ENCODE measurements around the gene SYT1. TPM values are rescaled to one million over a fixed set of nuclear protein-coding genes. Genes with fewer than 3 reads are reported as not detected.

The SYT1 gene
- total and polyA plus RNA-seq, 2 of the 4 experiments (the other 2 are of a cell fraction) = 2.8 to 3.0 TPM

- Histone ChIP-seq H3K9ac (ENCODE audit: low read depth, low read length) (no peak overlapping the region), H3K27me3 (ENCODE audit: control insufficient read depth, insufficient read depth, low read length) (no peaks in the 10 kb centered on the region), H4K91ac (ENCODE audit: insufficient read depth, low read depth, low read length) (peak overlapping the region; percentile 79), H4K20me1 (ENCODE audit: insufficient read depth, low read length) (no peaks in the 10 kb centered on the region), H4K8ac (ENCODE audit: low read depth in 2 of 2, low read length in 2 of 2) (peak overlapping the region; percentile 13 to 84; a peak in 2 of 4 replicates), H3K18ac (ENCODE audit: low read depth, low read length) (peak overlapping the region; percentile 58; the same call in 1 of the 2 replicates), H2BK5ac (ENCODE audit: low read depth, low read length, poor library complexity, severe bottlenecking) (peak overlapping the region; percentile 49), H3K79me1 (ENCODE audit: low read depth in 1 of 2, low read length in 2 of 2) (peaks cover 0 to 3% of the 10 kb centered on the region in 2 experiments; a peak in 1 of 4 replicates), H4K5ac (ENCODE audit: low read depth, low read length) (peak overlapping the region; percentile 89), H2AFZ (replicated peaks; ENCODE audit: low read length, poor library complexity) (no peak overlapping the region), H3K4me1 (ENCODE audit: control insufficient read depth, insufficient read depth, low read length) (peaks cover 17% of the 10 kb centered on the region), H3K27ac (ENCODE audit: insufficient read depth, low read length) (no peak overlapping the region; the same call in 1 of the 2 replicates), H3K4ac (ENCODE audit: low read depth, low read length) (peak overlapping the region; percentile 85), H3K4me3 (ENCODE audit: insufficient read depth, low read depth, low read length) (no peak overlapping the region), H3K23ac (ENCODE audit: low read depth, low read length) (no peak overlapping the region), H2BK15ac (ENCODE audit: low read depth, low read length) (peak overlapping the region; percentile 90), H2BK20ac (ENCODE audit: low read depth, low read length) (peak overlapping the region; percentile 93), H2AK5ac (ENCODE audit: low read depth, low read length) (peak overlapping the region; percentile 82; the same call in 1 of the 2 replicates), H2BK120ac (ENCODE audit: low read depth, low read length) (peak overlapping the region; percentile 97), H3K4me2 (ENCODE audit: low read depth, low read length) (no peak overlapping the region), H3K56ac (ENCODE audit: extremely low read depth, insufficient read depth, low read length) (no peak overlapping the region), H3K14ac (replicated peaks; ENCODE audit: low read depth, low read length) (peak overlapping the region; percentile 69; the same call in 1 of the 2 replicates), H3K9me3 (ENCODE audit: control insufficient read depth, insufficient read depth, low read length) (no peaks in the 10 kb centered on the region), H3K9me1 (ENCODE audit: insufficient read depth, low read length) (0 out of 2 replicates have a peak, but pooled peaks cover 4% of the 10 kb centered on the region), H3K36me3 (ENCODE audit: control insufficient read depth, insufficient read depth, low read length) (no peaks in the 10 kb centered on the region), H2AK9ac (replicated peaks; ENCODE audit: low read depth, low read length, poor library complexity) (no peak overlapping the region)
- intact Hi-C loops (cut with micrococcal nuclease) = loop anchor here (5.0 kb wide), 2 partner anchors 370 to 1720 kb away; no protein-coding TSS in a partner anchor
- DNase-seq (peak; percentile 32), ATAC-seq (ENCODE audit: low read depth) (no peak)
- WGBS, 2 experiments (ENCODE audit: extremely low coverage in 2 of 2, insufficient read length in 1 of 2) = no CpG with 5 or more reads among the region's 1 CpG
- BruUV-seq (replicated peaks) = no TSS peak
- ChIA-PET POLR2A (ENCODE audit: unreplicated experiment) (no interaction called here), CTCF (interaction anchor here (0.6 to 1.1 kb wide), 2 partner anchors 331 to 1078 kb away, joined by 3 to 9 read pairs; no protein-coding TSS in a partner anchor)
- in situ Hi-C loops (cut with MboI; ENCODE audit: low sequenced_read_pairs) = loop anchor here (5.0 to 25.0 kb wide), 7 partner anchors 140 to 1530 kb away; partner anchors contain the start of genes LIN7A and PPP1R12A
- no peak for TF ChIP-seq CEBPB (IDR thresholded peaks at IDR 0.05; ENCODE audit: low read depth, low read length)
- no peak for TF ChIP-seq MXI1 (IDR thresholded peaks at IDR 0.05; ENCODE audit: borderline replicate concordance, low read depth, low read length)
- TF ChIP-seq CHD1 (IDR thresholded peaks at IDR 0.05; ENCODE audit: low read depth, low read length) = no peak
- TF ChIP-seq MAFK (IDR thresholded peaks at IDR 0.05; ENCODE audit: low read depth, low read length) = no peak
- TF ChIP-seq, protein P1, sequence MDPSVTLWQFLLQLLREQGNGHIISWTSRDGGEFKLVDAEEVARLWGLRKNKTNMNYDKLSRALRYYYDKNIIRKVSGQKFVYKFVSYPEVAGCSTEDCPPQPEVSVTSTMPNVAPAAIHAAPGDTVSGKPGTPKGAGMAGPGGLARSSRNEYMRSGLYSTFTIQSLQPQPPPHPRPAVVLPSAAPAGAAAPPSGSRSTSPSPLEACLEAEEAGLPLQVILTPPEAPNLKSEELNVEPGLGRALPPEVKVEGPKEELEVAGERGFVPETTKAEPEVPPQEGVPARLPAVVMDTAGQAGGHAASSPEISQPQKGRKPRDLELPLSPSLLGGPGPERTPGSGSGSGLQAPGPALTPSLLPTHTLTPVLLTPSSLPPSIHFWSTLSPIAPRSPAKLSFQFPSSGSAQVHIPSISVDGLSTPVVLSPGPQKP (IDR thresholded peaks at IDR 0.05; ENCODE audit: borderline replicate concordance, low read depth, low read length) = no peak
- TF ChIP-seq RCOR1 (IDR thresholded peaks at IDR 0.05; ENCODE audit: insufficient replicate concordance, low read length) = no peak
- no peak for TF ChIP-seq USF2 (IDR thresholded peaks at IDR 0.05; ENCODE audit: low read depth, low read length)
- TF ChIP-seq POLR2A (IDR thresholded peaks at IDR 0.05; ENCODE audit: low read depth, low read length) = no peak
- no peak for TF ChIP-seq FOS (IDR thresholded peaks at IDR 0.05; ENCODE audit: low read depth, low read length)
- TF ChIP-seq MAZ (IDR thresholded peaks at IDR 0.05; ENCODE audit: borderline replicate concordance, low read depth, low read length) = no peak
- no peak for TF ChIP-seq NFE2L2 (IDR thresholded peaks at IDR 0.05; ENCODE audit: low read depth, low read length)
- TF ChIP-seq CTCF (conservative IDR thresholded peaks at IDR 0.05; ENCODE audit: low read depth, low read length) = no peak
- no peak for TF ChIP-seq BHLHE40 (IDR thresholded peaks at IDR 0.05; ENCODE audit: low read depth, low read length)
- no peak for TF ChIP-seq SMC3 (IDR thresholded peaks at IDR 0.05; ENCODE audit: low read depth, low read length)
- TF ChIP-seq RAD21 (IDR thresholded peaks at IDR 0.05; ENCODE audit: low read length) = no peak
- dilution Hi-C loops (cut with HindIII; ENCODE audit: low sequenced_read_pairs, unreplicated experiment) = no loop called here
Measured at GRCh38 chr12:79406993-79407392, 542.4 kb downstream of the SYT1 start.
